HUES6 (cell line): ENCODE data around the gene COL21A1.

ENCODE experiments used
- H3K27ac ChIP-seq: 2 replicates; pipeline ENCODE4 v1.7.0; 2013; ENCODE audit warnings: low read depth, mild to moderate bottlenecking, low read length, inconsistent platforms
- H3K27me3 ChIP-seq: 2 replicates; pipeline ENCODE4 v1.6.1; 2013; ENCODE audit warnings: low read length; ENCODE audit not compliant: control insufficient read depth, insufficient read depth
- H3K36me3 ChIP-seq: 2 replicates; pipeline ENCODE4 v1.6.1; 2013; ENCODE audit warnings: low read length; ENCODE audit not compliant: control insufficient read depth, insufficient read depth
- H3K4me1 ChIP-seq: 2 replicates; pipeline ENCODE4 v1.6.1; 2013; ENCODE audit warnings: low read length; ENCODE audit not compliant: control insufficient read depth, insufficient read depth
- H3K4me3 ChIP-seq: 2 replicates; pipeline ENCODE4 v1.5.1; 2013; ENCODE audit warnings: low read depth, low read length
- H3K9ac ChIP-seq: one replicate; pipeline ENCODE4 v1.6.1; 2013; ENCODE audit warnings: mild to moderate bottlenecking, low read length
- H3K9me3 ChIP-seq: 2 replicates; pipeline ENCODE4 v1.6.1; 2013; ENCODE audit warnings: low read depth, low read length; ENCODE audit not compliant: control insufficient read depth, insufficient read depth

Gene COL21A1

DNA sequence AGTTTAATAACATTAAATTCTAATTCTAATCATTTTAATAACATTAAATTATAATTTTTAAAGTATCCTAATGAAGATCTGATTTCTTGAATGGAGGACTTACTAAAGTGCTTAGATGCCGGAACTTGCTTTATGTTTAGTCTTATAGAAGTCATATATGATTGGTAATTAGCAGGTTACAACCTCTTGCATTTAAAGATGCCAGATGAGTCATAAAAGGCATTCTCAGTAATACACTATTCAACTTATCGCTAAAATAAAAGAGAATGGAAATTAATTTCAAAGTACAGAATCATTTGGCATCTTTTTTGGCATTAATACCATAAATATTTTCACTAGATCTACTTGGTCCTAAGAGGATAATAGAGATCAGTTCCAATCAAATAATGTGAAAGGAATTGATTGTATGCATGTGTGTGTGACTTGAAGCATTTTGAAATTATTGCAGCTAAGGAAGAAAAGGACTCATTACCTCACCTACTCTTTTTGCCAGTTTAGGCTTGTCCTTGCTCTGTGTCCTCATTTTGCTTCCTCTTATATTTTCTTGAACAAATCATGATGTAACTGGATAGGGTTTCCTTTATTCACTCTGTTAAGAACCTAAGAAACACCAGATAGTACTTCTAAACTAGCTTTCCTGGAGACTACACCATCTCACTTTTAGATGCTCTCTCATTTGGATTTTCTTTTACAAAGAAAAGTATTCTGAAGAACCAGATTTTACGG, 2.7 kb downstream of the COL21A1 start:
- H3K27me3 ChIP-seq: peaks cover 12% of the 10 kb centered on the region
- no peaks in the 10 kb centered on the region for H3K36me3 ChIP-seq
- H3K9ac ChIP-seq: no peak overlapping the region
- H3K9me3 ChIP-seq: no peaks in the 10 kb centered on the region
- H3K4me3 ChIP-seq: no peak overlapping the region
- H3K27ac ChIP-seq: no peak overlapping the region
- H3K4me1 ChIP-seq: peaks cover 22% of the 10 kb centered on the region

GRCh38 chr6:56244089-56244488, 3.3 kb downstream of the COL21A1 start:
- H3K27me3 ChIP-seq: peaks cover 12% of the 10 kb centered on the region
- H3K9ac ChIP-seq: no peak overlapping the region
- H3K27ac ChIP-seq: no peak overlapping the region
- H3K9me3 ChIP-seq: no peaks in the 10 kb centered on the region
- peaks cover 22% of the 10 kb centered on the region for H3K4me1 ChIP-seq
- no peak overlapping the region for H3K4me3 ChIP-seq
- no peaks in the 10 kb centered on the region for H3K36me3 ChIP-seq

GRCh38 chr6:56243518-56244070, 3.8 kb downstream of the COL21A1 start:
- Histone ChIP-seq H3K4me1 (peaks cover 22% of the 10 kb centered on the region), H3K27ac (no peak overlapping the region)

DNA sequence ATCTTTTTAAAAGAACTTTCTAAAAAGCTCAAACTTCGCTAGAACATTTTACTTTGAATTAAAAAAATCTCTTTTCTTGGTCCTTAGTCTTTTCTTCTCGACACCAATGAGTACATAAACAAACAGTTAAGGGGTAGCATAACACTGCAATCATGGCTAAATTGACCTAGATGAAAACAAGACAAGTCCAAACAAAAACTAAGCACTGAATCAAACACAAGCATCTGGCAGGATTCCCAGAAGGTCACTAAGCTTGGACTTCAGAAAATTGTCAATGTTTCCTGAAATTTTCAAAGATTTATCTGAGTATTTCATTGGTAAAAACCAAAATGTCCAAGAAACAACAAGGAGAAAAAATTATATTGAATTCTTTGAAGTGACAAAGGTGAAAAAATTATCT, 5.0 kb downstream of the COL21A1 start:
- no peaks in the 10 kb centered on the region for H3K36me3 ChIP-seq
- no peaks in the 10 kb centered on the region; the same call in 1 of the 2 replicates for H3K27me3 ChIP-seq
- no peaks in the 10 kb centered on the region for H3K9me3 ChIP-seq
- H3K4me1 ChIP-seq: peaks cover 16% of the 10 kb centered on the region
- H3K27ac ChIP-seq: no peak overlapping the region
- H3K4me3 ChIP-seq: no peak overlapping the region
- no peak overlapping the region for H3K9ac ChIP-seq

More at GRCh38 chr6:56243518-56244070, 3.8 kb downstream of the COL21A1 start:
- Histone ChIP-seq H3K9me3 (no peaks in the 10 kb centered on the region), H3K9ac (no peak overlapping the region), H3K27me3 (peaks cover 11% of the 10 kb centered on the region), H3K4me3 (no peak overlapping the region), H3K36me3 (no peaks in the 10 kb centered on the region)

DNA sequence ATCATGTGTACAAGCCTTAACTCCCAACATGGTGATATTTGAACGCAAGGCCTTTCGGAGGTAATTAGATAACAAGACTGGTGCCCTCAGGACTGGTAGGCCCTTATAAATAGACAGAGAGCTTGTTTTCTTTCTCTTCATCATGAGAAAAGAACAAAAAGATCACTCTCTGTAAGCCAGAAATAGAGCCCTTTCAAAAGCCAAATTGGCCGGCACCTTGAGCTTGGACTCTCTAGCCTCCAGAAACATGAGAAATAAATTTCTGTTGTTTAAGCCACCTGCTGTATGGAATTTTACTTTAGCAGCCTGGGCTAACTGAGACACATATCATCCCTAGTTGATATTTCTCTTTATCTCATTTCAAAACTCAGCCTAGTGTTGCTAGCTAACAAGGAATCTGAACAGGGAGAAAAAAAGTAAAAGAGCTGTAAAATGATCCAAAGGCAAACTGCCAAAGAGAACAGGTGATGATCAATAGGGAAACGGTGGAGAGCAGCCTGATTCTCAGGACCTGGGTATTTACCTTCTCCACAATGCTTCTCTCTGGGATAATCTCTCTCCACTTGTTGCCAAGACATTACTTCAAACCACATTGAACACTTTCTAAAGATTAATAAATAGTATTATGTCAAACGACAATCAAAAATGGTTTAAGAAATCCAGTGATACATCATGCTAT, 6.1 kb downstream of the COL21A1 start:
- Histone ChIP-seq H3K27ac (no peak overlapping the region), H3K4me3 (no peak overlapping the region), H3K4me1 (peaks cover 15% of the 10 kb centered on the region), H3K36me3 (no peaks in the 10 kb centered on the region), H3K9me3 (no peaks in the 10 kb centered on the region), H3K27me3 (no peaks in the 10 kb centered on the region; the same call in 1 of the 2 replicates), H3K9ac (no peak overlapping the region)

DNA sequence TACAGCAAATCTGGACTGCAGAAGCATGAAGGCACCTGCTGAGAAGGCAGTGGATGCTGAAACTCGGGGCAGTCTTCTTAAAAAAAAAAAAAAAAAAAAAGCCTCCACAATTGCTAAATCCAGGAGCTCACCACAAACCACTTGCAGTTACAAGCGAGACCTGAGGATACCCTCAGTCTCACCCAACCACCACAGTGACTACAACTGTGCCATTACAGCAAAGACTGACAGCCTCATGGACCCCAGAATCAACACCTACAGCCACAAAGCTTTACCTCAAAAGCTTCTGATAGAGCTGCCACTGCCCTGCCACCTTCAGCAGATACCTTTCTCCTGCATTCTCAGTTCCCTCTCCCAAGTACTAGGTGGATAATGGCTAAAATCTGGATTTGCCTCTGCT, 9.0 kb downstream of the COL21A1 start:
- no peaks in the 10 kb centered on the region for H3K4me1 ChIP-seq
- H3K27me3 ChIP-seq: no peaks in the 10 kb centered on the region
- no peak overlapping the region for H3K4me3 ChIP-seq
- no peak overlapping the region for H3K27ac ChIP-seq
- no peaks in the 10 kb centered on the region for H3K9me3 ChIP-seq
- H3K36me3 ChIP-seq: no peaks in the 10 kb centered on the region
- no peak overlapping the region for H3K9ac ChIP-seq

- H3K9me3 ChIP-seq: no peaks in the 10 kb centered on the region
- H3K27ac ChIP-seq: no peak overlapping the region
- no peak overlapping the region for H3K4me3 ChIP-seq
- no peaks in the 10 kb centered on the region for H3K27me3 ChIP-seq
- H3K36me3 ChIP-seq: no peaks in the 10 kb centered on the region
- no peaks in the 10 kb centered on the region for H3K4me1 ChIP-seq
- no peak overlapping the region for H3K9ac ChIP-seq
Measured at GRCh38 chr6:56235245-56235644, 12.1 kb downstream of the COL21A1 start.

- Histone ChIP-seq H3K9ac (no peak overlapping the region), H3K4me3 (no peak overlapping the region), H3K4me1 (no peaks in the 10 kb centered on the region), H3K36me3 (no peaks in the 10 kb centered on the region), H3K9me3 (no peaks in the 10 kb centered on the region), H3K27ac (no peak overlapping the region), H3K27me3 (no peaks in the 10 kb centered on the region)
Measured at GRCh38 chr6:56232436-56232835, 14.9 kb downstream of the COL21A1 start.

- Histone ChIP-seq H3K9ac (no peak overlapping the region), H3K36me3 (no peaks in the 10 kb centered on the region), H3K27me3 (no peaks in the 10 kb centered on the region), H3K27ac (no peak overlapping the region), H3K4me1 (no peaks in the 10 kb centered on the region), H3K4me3 (no peak overlapping the region), H3K9me3 (no peaks in the 10 kb centered on the region)
Measured at GRCh38 chr6:56231827-56232226, 15.6 kb downstream of the COL21A1 start.

GRCh38 chr6:56230976-56231566, 16.3 kb downstream of the COL21A1 start:
- Histone ChIP-seq H3K27me3 (no peaks in the 10 kb centered on the region), H3K4me3 (no peak overlapping the region), H3K9ac (no peak overlapping the region), H3K9me3 (no peaks in the 10 kb centered on the region), H3K4me1 (no peaks in the 10 kb centered on the region), H3K27ac (no peak overlapping the region), H3K36me3 (no peaks in the 10 kb centered on the region)
